Measurements from ENCODE around the gene FGFR2.

The FGFR2 gene

DNA sequence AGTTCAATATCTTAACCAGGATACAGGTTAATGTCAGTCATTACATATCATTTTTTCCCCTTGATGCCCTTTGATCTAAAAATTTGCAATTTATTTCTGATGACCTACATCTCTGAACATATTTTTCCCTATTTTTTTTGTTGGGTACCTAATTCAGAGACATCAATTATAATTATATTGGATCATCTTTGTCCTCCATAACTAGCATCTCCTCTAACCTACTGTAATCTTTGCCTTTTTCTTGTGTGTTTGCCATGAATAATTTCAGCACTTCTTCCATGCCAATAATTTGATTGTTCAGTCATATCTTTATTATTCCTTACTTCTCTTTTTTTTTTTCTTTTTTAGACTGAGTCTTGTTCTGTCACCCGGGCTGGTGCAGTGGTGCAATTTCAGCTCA is 39.2 kb upstream of the FGFR2 start:
- TF ChIP-seq, protein P1, sequence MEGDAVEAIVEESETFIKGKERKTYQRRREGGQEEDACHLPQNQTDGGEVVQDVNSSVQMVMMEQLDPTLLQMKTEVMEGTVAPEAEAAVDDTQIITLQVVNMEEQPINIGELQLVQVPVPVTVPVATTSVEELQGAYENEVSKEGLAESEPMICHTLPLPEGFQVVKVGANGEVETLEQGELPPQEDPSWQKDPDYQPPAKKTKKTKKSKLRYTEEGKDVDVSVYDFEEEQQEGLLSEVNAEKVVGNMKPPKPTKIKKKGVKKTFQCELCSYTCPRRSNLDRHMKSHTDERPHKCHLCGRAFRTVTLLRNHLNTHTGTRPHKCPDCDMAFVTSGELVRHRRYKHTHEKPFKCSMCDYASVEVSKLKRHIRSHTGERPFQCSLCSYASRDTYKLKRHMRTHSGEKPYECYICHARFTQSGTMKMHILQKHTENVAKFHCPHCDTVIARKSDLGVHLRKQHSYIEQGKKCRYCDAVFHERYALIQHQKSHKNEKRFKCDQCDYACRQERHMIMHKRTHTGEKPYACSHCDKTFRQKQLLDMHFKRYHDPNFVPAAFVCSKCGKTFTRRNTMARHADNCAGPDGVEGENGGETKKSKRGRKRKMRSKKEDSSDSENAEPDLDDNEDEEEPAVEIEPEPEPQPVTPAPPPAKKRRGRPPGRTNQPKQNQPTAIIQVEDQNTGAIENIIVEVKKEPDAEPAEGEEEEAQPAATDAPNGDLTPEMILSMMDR (IDR thresholded peaks at IDR 0.05; ENCODE audit: control insufficient read depth, extremely low read depth, insufficient read depth): no peak
- DNase-seq (ENCODE audit: low read depth): no peak
- no peak overlapping the region for H3K4me3 ChIP-seq (ENCODE audit: low read depth, low read length)

DNA sequence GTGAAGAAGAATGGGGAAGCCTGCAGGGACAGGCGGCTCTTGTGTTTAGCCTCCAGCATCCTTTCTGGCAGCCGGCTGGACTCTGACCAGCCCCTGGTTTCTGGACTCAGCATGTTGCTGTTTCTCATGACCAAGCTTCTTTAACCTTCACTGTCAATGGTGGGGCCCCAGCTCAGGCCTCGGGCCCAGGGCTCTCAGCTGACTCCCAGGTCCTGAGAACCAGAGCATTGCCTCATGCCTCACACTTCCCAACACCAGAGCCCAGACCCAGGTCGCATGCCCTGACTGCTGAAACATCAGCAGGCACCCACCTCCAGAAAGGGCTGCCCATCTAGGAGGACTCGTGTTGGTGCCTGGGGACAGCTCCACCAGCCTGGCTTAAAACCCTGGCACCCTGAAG is 34.8 kb upstream of the FGFR2 start:
- H3K4me3 ChIP-seq (ENCODE audit: low read depth, low read length): no peak overlapping the region
- TF ChIP-seq, protein P1 (IDR thresholded peaks at IDR 0.05; ENCODE audit: control insufficient read depth, extremely low read depth, insufficient read depth): no peak
- DNase-seq (ENCODE audit: low read depth): no peak

DNA sequence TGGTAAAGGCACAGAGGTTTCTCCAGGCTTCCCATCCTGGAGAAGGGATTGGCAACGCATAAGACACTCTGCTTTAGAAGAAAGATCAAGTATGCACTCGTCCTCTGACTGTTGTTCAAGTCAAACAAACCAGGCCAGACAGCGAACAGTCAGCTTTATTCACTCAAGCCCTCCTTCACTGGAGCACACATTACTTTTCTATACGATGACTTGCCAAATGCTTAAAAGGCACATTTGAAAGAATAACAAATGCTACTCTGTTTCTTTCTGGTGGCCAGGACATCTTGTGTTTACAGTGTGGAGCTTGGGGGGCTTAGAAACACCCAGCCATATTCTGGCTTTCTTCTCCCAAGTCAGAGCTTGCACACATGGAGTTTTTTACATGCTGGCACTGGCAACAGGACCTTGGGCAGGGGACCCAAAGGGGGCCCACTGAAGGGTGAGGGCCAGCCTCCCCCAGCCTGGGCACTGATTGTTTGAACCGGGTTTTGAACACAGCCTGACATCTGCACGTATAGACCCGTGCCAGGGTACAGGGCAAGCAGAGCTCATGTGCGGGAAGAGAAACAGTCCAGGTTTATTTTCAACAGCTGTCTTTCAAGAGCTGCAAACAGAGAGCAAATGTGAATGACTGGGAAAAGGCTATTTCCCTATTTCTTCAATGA is 33.3 kb upstream of the FGFR2 start:
- TF ChIP-seq, protein P1 (IDR thresholded peaks at IDR 0.05; ENCODE audit: control insufficient read depth, extremely low read depth, insufficient read depth): no peak
- DNase-seq (ENCODE audit: low read depth): no peak
- no peak overlapping the region for H3K4me3 ChIP-seq (ENCODE audit: low read depth, low read length)

DNA sequence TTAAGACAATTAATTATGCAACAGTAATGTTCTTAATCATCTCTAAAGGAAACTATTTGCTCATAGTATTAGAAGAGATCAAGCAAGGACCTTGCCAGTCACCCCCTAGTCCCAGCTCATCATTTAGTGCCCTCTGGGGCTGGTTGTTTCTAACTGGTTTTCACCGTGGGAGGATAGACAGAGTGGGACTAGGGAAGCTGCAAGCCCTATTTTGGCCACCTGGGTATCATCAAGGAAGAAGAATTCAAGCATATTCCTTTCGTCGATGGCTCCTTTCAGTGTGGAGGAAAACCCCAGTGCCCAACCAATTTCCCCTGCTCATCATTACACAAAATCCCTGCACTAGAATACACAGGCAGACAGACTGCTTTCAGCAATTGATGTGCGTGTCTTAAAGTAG is 30.6 kb upstream of the FGFR2 start:
- no peak for DNase-seq (ENCODE audit: low read depth)
- TF ChIP-seq, protein P1 (IDR thresholded peaks at IDR 0.05; ENCODE audit: control insufficient read depth, extremely low read depth, insufficient read depth): no peak
- H3K4me3 ChIP-seq (ENCODE audit: low read depth, low read length): no peak overlapping the region

DNA sequence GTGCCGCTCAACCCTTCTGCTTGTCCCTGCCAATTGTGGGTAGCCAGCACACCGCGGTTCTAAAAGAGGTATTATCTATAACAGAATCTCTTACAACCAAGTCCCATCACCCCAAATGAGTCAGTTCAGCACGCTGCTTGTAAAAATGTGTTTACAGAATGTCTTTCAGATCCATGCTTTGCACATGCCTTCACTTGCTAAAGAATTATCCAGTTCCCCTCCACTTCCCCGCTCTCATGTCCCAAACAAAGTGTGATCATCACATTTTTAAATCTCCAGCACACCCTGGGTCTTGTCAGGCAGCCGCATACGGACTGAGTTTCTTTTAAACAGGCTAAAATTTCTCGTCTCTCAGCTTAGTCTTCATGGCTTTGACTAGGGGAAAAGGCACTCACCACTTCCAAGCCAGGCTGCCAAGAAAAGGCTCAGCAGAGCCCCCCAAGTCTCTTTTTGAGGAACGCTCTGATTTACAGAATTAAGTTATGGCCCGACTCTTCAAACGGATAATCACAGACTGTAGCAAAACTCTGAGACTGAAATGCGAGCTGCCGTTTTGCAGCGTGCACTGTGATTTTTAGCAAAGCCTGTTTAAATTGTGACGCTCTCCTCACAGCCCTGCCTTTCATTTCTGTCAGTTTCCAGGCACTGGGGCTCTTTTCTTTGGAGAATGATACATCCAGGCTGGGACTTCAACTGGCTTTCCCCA is 29.8 kb upstream of the FGFR2 start:
- DNase-seq (ENCODE audit: low read depth): no peak
- no peak overlapping the region for H3K4me3 ChIP-seq (ENCODE audit: low read depth, low read length)
- TF ChIP-seq, protein P1 (IDR thresholded peaks at IDR 0.05; ENCODE audit: control insufficient read depth, extremely low read depth, insufficient read depth): no peak

DNA sequence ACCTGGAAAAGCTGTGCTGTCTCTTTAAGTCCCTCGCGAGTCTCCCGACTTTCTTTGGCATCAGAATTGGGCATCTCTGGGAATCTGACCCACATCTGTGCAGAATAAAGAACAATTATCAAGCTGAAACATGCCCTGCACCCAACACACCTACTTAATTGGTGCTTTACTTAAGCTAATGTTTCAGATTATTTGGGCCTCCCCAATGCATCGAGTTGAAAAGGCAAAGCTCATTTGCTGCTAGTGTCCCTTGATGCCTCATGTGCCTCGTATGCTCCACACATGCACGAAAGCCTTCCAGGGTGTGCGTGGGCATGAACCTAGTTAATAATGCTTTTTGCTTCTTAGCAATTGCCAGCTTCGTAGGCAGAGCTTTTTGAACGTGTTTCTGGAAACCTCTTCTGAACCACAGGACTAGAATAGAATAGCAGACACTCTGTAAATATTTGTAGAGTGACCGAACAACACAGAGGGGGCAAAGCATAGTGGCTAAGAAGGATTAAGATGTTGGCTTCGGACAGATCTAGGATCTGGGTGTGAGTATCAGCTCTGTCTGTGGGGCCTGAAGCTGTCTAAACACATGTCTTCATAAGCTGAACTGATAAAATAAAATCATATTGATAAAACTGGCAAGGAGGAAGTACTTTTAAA is 26.7 kb upstream of the FGFR2 start:
- DNase-seq (ENCODE audit: low read depth): no peak
- TF ChIP-seq, protein P1 (IDR thresholded peaks at IDR 0.05; ENCODE audit: control insufficient read depth, extremely low read depth, insufficient read depth): no peak
- no peak overlapping the region for H3K4me3 ChIP-seq (ENCODE audit: low read depth, low read length)
